ENCODE results near the gene FCHSD2.

- TF ChIP-seq POLR2A (IDR thresholded peaks at IDR 0.05; ENCODE audit: low read depth, low read length) (no peak), POLR2AphosphoS5 (IDR thresholded peaks at IDR 0.05; ENCODE audit: low read depth, low read length) (no peak), TAF1 (IDR thresholded peaks at IDR 0.05; ENCODE audit: borderline replicate concordance, low read depth, low read length) (no peak)
These were observed 86.3 kb downstream of the FCHSD2 start for GRCh38 chr11:73055655-73056354.

All from GM12892 (cell line).